Measurements from ENCODE around the gene GANC. TPM values are rescaled to one million over a fixed set of nuclear protein-coding genes. Genes with fewer than 3 reads are reported as not detected.

GANC gene
- total and polyA plus RNA-seq, 9 of the 15 experiments (the other 6 are each of a cell fraction or from before 2014, with no cell fraction given): 10.9 to 19.0 (median 14.5) TPM

GRCh38 chr15:42279234-42279723, 6.3 kb downstream of the GANC start (continued):
- no peak for TF ChIP-seq CUX1 (CRISPR knock-in tag; IDR thresholded peaks at IDR 0.05)
- TF ChIP-seq ILK (tag; IDR thresholded peaks at IDR 0.05; ENCODE audit: borderline replicate concordance, low read depth): no peak
- peak; percentile 34; the same call in 1 of the 2 replicates for TF ChIP-seq LEF1 (IDR thresholded peaks at IDR 0.05)
- no peak for TF ChIP-seq THRAP3 (IDR thresholded peaks at IDR 0.05; ENCODE audit: borderline replicate concordance)
- TF ChIP-seq, protein P1, sequence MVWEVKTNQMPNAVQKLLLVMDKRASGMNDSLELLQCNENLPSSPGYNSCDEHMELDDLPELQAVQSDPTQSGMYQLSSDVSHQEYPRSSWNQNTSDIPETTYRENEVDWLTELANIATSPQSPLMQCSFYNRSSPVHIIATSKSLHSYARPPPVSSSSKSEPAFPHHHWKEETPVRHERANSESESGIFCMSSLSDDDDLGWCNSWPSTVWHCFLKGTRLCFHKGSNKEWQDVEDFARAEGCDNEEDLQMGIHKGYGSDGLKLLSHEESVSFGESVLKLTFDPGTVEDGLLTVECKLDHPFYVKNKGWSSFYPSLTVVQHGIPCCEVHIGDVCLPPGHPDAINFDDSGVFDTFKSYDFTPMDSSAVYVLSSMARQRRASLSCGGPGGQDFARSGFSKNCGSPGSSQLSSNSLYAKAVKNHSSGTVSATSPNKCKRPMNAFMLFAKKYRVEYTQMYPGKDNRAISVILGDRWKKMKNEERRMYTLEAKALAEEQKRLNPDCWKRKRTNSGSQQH (CRISPR knock-in tag; IDR thresholded peaks at IDR 0.05): no peak
- TF ChIP-seq UBTF (IDR thresholded peaks at IDR 0.05; ENCODE audit: borderline replicate concordance in 1 of 2, low read depth in 2 of 2, low read length in 2 of 2): no peak
- peak; percentile 28 to 69; a peak in 2 of 4 replicates for TF ChIP-seq FOXK2 (conservative IDR thresholded peaks at IDR 0.05 in 1 of 2, IDR thresholded peaks at IDR 0.05 in 1 of 2; ENCODE audit: low read depth in 2 of 2)
- no peak for TF ChIP-seq MYNN (IDR thresholded peaks at IDR 0.05)
- no peak for TF ChIP-seq MYNN (CRISPR knock-in tag; IDR thresholded peaks at IDR 0.05)
- TF ChIP-seq, protein P2, sequence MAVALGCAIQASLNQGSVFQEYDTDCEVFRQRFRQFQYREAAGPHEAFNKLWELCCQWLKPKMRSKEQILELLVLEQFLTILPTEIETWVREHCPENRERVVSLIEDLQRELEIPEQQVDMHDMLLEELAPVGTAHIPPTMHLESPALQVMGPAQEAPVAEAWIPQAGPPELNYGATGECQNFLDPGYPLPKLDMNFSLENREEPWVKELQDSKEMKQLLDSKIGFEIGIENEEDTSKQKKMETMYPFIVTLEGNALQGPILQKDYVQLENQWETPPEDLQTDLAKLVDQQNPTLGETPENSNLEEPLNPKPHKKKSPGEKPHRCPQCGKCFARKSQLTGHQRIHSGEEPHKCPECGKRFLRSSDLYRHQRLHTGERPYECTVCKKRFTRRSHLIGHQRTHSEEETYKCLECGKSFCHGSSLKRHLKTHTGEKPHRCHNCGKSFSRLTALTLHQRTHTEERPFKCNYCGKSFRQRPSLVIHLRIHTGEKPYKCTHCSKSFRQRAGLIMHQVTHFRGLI (CRISPR knock-in tag; IDR thresholded peaks at IDR 0.05): no peak
- TF ChIP-seq SAFB2 (IDR thresholded peaks at IDR 0.05; ENCODE audit: borderline replicate concordance, low read depth, low read length, severe bottlenecking): no peak
- TF ChIP-seq SAP30 (IDR thresholded peaks at IDR 0.05; ENCODE audit: borderline replicate concordance, insufficient read depth, low read depth, low read length, poor library complexity, severe bottlenecking): no peak
- TF ChIP-seq XRCC3 (IDR thresholded peaks at IDR 0.05): no peak
- TF ChIP-seq LARP7 (IDR thresholded peaks at IDR 0.05): no peak
- no peak for TF ChIP-seq ZNF785 (CRISPR knock-in tag; IDR thresholded peaks at IDR 0.05)
- no peak for TF ChIP-seq ETV5 (CRISPR knock-in tag; IDR thresholded peaks at IDR 0.05; ENCODE audit: low read depth)
- TF ChIP-seq PCBP1 (IDR thresholded peaks at IDR 0.05; ENCODE audit: low read depth, low read length, poor library complexity, severe bottlenecking): no peak
- TF ChIP-seq ZNF717 (CRISPR knock-in tag; IDR thresholded peaks at IDR 0.05): no peak
